NCI-H128 (cell line): Measurements from ENCODE around the gene DLST.
A peak's percentile ranks its signal among the peaks of the same experiment; 100 is the strongest.

ENCODE experiments used
- DNase-seq: peaks from one replicate; lab custom pipeline; 2025; ENCODE audit not compliant: unreplicated experiment; lab: John Stamatoyannopoulos, UW

DLST gene

DNA sequence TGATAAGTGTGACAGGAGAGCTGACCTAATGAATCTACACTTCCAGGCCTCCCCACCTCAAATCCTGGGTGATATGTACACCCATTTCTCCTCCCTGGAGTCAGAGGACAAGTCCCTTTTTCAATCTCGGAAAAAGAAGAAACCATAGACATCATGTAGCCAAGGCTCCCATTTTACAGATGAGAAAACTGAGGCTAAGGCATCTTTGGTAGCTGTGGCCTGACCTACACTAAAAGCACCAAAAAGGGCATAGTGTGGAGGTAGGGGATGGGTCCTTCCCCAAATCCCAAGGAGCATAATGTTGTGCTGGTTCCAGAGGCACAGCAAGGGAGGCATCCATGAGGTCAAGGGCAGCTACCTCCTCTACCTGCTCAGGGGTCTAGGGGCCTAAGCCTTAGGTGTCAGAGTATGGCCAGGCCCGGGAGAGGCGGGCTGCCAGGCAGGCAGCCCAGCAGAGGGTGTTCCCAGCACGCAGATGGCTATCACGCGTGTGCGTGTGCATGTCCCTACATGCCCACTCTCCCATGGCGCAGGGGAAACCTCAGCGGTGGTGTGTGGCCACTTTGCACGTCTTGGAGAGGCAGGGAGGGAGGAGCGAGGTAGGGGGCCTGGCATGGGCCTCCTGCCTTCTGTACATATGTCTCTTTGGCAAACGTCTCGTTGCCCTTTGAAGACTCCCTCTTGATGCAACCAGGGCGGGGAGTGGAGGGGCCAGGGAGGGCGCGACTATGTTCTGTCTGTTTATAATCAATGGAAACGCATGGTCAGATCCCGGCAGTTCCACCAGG is 71.2 kb downstream of the DLST start:
- DNase-seq = peak; percentile 51
